ENCODE data around the gene PNCK.

PNCK gene

DNA sequence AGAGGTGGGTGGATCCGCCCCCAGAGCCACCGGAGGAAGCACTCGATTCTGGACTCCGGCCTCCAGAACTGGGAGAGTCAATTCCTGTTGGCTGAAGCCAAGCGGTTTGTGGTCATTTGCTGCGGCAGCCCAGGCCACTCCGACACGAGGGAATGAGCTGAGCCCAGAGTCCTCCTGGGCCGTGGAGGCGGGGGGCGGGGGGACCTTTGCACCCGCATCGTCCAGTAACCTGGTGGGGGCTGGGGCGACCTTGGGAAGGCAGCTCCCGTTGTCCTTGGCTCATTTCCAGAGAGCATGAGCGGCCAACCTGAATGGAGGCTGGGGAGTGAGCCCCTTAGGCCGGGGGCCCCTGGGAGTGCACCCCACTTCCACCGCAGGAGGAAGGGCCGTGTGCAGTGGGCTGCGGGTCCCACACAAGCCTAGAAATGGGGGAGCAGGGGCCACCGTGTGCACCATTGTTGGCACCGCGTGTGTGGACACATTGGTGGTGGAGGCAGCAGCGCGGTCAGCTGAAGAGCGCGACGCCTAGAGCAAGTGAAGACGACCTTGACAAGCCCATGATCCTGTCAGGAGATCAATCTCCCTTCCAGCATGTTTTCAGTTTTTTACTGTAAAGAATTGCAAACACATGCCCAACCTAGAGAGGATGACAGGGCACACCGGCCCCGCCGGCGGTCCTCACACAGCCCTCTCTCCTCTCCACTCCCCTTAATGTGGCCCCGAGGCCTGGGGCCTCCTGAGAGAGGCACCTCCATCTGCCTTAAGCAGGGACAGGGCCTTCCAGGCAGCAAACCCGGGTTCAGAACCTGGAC, 46.5 kb downstream of the PNCK start:
- DNase-seq (ENCODE audit: low spot score): no peak

DNA sequence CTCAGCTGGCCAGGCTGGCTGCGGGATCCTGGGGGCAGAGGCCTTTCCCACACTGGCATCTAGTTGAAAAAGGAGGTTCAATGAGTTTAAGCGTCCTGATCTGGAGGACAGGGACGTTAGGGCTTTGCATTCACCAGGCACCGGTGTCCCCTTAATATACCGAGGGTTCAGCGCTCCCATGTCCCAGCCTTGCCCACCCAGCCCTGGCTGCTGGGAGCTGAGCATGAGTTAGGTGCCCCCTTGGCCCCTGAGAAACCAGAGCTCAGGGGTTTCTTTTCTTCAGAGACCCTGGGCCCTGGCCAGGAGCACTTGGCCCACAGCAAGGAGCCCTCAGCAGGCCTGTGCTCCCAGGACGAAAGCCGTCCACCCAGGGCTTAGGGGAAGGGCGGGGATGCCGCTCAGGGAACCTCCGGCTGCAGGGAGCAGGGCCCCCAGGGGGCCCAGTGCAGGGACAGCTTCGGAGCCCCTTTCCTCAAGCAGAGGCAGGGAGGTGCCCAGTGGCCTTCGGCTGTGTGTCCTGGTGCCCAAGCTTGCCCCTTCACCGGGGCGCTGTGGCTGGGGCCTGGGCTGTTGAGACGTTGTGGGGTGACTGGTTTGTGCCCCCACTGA, 47.5 kb downstream of the PNCK start:
- DNase-seq (ENCODE audit: low spot score): no peak

DNA sequence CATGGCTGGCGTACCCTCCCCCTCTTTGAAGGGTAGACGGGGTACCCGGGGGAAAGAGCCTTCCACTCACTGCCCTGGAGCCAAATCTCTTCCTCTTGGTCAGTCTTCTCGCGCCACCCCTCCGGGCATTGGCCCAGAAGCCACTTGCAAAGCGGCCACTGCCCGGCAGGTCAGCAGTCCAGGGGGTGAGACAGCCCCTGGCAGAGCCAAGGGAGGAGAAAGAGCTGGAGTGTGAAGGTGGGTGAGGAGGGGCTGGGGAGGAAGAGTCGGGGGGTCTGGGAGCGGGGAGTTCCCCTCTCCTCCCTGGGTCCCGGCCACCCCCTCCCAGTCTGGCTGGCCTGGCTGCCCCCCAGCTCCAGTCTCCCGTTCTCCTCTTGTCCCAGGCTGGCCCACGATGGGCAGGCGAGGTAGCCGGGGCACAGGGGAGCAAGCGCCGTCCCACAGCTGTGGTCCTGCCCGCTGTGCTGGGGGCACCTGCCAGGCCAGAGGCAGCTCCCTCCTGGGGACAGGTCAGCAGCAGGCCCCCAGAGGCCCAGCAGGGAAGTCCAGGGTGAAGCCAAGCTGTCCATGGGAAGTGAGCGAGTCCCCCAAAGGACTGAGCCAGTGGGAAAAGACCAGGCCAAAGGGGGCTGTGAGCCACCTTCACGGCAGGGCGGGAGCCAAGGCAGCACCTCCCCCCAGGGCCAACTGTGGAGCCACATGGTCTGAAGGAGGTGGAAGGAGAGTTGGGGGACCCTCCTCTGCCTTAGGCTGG, 48.2 kb downstream of the PNCK start:
- no peak for DNase-seq (ENCODE audit: low spot score)

DNA sequence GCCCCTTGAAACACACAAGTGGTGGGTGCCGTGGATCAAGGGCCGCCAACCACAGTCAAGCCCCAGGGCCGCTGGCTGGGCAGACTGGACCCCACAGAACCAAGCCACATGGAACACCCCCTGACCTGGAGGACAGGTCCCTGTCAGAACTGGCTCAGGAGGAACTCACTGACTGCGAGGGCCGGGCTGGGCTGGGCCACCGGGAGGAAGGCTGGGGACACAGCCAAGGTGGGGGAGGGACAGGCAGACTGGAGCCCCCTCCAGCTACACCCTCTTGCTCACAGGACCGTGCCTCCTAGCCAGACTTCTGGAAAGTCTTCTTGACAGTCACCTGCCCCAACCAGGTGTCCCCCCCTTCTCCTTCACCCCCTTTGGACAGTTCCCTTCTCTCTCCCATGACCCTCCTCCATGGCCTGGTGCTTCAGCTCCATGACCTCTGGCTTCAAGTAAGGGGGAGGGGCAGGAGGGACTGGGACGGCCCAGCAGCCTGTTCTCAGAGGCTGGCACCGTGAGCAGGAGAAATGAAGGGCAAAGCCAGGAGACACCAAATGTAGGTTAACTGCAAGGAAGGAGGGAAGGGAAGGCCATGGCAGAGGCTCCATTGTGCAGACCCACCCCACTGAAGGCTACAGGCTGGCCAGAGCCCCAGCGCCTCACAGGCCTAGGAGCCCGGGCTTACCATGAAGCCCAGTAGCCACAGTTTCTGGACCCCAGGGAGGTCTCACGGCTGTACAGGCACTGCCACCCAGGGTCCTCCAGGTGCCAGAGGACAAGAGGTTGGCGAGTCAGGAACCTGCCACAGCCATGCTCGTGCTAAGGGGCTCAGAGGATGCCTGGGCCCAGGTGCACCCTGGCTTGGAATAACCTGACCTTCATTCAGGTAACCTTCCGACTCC, 49.2 kb downstream of the PNCK start:
- no peak for DNase-seq (ENCODE audit: low spot score)

DNA sequence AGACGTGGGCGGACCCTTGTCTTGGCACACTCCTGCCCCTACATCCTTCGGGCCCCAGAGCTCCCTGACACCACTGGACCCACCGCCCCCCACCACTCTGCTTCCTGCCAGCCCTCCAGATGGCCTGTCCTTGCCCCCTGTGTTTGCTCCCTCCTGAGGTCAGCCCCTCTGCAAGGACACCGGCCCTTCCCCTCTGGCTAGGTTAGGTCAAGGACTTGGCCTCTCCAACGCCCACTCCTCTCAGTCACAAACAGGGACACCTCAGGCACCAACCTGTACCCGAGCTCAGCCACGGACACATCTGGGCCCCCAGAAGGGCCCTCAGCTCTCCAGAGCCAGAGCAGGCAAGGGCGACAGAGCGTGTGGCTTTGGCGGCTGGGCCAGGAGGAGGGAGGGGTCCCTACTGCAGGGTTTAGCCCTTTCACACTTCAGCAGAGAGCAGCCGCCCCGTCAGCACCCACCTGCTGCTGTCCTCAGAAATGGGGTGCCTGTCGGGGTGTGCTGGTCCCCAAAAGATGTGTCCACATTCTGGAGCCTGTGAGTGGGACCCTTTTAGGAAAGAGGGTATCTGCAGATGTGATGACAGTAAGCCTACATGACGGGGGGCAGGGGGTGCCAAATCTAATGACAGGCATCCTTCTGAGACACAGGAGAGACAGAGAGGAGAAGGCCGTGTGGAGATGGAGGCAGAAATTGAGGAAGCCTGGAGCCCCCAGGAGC, 50.1 kb downstream of the PNCK start:
- no peak for DNase-seq (ENCODE audit: low spot score)

DNA sequence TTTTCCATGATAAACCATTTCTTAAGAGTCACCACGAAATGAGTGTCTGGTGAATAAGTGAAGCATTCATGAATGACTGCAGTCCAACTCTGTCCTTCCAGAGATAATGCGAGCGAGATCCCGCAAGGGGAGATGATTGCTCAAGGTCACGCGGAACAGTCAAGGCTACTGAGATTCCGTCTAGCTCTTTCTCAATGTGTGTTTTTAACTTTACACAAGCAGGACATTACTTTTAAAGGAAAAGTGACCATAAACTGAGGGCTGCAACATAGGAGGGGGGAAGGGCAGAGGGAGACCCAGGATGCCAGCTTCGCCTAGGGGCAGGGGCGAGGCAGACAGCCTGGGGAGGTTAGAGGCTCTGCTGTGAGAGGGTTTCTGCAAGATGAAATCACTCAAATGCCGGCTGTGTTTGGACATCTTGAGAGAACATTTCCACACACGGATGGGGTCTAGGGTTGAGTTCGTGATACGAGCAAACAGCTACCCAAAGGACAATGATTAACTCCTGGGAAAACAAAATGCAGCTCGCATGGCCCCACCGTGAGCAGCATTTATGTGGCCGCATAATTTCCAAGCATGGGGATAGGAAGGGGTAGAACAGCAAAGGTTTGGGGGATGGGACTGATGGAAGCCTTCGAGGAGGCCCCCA, 50.8 kb downstream of the PNCK start:
- no peak for DNase-seq (ENCODE audit: low spot score)

DNA sequence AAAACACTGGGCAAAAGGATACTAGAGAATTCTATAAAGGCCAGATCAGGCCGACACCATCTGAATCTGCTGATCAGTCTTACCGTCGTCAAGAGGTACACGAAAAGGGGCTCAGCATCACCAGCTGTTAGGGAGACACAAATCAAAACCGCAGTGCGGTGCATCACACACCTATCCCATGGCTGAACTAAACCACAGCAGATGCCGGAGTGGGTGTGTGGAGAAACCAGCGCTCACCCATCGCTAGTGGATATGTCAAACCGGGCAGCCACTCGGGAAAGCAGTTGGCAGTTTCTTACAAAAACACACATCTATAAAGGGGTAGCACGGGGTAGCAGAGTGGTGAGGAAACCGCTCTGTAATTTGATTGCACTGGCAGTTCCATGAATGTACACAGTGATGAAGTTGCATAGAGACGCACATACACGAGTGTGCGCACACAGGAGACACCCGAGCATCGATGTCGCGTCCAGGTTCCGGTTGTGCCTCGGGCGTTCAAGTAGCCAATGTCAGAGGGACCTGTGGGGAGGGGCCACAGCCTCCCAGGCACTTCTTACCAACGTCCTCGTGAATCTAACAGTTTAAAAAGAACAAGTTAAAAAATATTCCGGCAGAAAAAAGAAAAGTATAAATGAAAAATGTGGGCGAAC, 51.5 kb downstream of the PNCK start:
- no peak for DNase-seq (ENCODE audit: low spot score)

DNA sequence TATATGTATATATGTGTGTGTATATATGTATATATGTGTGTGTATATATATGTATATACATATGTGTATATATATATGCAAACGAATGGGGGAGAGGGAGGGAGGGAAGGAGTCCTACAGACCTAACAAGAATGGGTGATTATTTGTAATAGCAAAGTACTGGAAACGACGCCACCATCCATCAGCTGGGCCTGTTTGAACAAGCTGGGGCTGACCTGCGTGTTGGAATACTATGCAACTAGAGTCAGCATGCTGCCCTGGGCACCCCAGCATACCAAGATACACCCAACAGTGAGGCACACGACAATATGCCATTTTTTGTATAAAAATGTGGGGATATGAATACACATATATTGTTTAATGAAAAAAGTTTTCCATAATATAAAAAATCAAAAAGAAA, 53.0 kb downstream of the PNCK start:
- no peak for DNase-seq (ENCODE audit: low spot score)

Data from pons (tissue), 1 donor.